Measurements from ENCODE around the gene LRRC75A.

DNA sequence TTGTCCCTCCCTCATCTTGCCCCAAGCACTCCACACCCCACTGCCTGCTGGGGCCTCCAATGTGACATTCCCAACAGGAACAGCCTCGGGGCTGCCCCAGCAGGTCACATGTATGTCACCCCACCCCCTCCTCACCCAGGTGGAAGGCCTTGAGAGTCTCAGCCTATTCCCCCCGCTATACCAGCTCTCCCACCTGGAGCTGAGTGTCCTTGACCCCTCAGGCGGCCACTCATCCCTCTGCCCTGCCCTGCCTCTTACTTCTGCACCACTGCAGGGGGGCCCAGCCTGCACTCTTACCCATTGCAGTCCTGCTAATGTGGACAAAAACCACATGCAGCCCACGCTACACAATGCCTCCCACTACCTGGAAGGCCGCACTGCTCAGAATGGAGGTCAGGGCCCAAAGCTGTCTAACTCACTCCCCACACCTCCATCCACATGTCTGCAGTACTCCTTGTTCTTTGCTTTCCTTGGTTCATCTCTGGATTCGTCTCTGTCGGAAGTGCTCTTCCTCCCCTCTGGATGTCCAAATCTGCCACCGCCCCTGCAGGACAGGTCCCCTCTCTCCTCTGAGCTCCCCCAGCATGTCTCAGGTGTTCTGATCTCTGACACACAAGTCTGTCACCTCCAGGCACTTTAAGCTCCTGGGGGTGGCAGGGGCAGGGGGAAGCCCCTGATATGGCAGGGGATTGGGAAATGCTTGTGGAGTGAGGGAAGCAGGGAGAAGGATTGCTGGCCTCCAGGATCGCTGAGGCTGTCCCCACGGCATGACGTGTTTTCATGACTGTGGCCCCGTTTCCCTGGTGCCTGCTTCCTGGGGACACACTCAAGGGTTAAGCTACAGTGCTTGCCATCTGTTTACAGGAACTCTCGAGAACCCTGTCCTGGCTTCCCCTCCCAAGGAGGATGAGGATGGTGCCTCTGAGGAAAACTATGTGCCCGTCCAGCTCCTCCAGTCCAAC, 55.8 kb downstream of the LRRC75A start:
- TF ChIP-seq, protein P1, sequence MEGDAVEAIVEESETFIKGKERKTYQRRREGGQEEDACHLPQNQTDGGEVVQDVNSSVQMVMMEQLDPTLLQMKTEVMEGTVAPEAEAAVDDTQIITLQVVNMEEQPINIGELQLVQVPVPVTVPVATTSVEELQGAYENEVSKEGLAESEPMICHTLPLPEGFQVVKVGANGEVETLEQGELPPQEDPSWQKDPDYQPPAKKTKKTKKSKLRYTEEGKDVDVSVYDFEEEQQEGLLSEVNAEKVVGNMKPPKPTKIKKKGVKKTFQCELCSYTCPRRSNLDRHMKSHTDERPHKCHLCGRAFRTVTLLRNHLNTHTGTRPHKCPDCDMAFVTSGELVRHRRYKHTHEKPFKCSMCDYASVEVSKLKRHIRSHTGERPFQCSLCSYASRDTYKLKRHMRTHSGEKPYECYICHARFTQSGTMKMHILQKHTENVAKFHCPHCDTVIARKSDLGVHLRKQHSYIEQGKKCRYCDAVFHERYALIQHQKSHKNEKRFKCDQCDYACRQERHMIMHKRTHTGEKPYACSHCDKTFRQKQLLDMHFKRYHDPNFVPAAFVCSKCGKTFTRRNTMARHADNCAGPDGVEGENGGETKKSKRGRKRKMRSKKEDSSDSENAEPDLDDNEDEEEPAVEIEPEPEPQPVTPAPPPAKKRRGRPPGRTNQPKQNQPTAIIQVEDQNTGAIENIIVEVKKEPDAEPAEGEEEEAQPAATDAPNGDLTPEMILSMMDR (IDR thresholded peaks at IDR 0.05; ENCODE audit: insufficient read depth, low read length) = no peak
- TF ChIP-seq, protein P2, sequence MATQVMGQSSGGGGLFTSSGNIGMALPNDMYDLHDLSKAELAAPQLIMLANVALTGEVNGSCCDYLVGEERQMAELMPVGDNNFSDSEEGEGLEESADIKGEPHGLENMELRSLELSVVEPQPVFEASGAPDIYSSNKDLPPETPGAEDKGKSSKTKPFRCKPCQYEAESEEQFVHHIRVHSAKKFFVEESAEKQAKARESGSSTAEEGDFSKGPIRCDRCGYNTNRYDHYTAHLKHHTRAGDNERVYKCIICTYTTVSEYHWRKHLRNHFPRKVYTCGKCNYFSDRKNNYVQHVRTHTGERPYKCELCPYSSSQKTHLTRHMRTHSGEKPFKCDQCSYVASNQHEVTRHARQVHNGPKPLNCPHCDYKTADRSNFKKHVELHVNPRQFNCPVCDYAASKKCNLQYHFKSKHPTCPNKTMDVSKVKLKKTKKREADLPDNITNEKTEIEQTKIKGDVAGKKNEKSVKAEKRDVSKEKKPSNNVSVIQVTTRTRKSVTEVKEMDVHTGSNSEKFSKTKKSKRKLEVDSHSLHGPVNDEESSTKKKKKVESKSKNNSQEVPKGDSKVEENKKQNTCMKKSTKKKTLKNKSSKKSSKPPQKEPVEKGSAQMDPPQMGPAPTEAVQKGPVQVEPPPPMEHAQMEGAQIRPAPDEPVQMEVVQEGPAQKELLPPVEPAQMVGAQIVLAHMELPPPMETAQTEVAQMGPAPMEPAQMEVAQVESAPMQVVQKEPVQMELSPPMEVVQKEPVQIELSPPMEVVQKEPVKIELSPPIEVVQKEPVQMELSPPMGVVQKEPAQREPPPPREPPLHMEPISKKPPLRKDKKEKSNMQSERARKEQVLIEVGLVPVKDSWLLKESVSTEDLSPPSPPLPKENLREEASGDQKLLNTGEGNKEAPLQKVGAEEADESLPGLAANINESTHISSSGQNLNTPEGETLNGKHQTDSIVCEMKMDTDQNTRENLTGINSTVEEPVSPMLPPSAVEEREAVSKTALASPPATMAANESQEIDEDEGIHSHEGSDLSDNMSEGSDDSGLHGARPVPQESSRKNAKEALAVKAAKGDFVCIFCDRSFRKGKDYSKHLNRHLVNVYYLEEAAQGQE (IDR thresholded peaks at IDR 0.05; ENCODE audit: insufficient replicate concordance, low read depth) = no peak
